DND-41 (cell line): Measurements from ENCODE around the gene RPL35.

Experiments
- EZH2 ChIP-seq: IDR thresholded peaks from 3 replicates; pipeline ENCODE4 v1.6.1; 2012; ENCODE audit warnings: borderline replicate concordance, low read depth, mild to moderate bottlenecking, moderate library complexity, low read length, inconsistent platforms; ENCODE audit not compliant: severe bottlenecking
- TF ChIP-seq, protein P1 (sequence below): IDR thresholded peaks from 2 replicates; pipeline ENCODE4 v1.5.1; 2012; ENCODE audit warnings: borderline replicate concordance, low read length, moderate library complexity, mild to moderate bottlenecking; ENCODE audit not compliant: poor library complexity, severe bottlenecking; ENCODE audit errors: extremely low read depth

DNA sequence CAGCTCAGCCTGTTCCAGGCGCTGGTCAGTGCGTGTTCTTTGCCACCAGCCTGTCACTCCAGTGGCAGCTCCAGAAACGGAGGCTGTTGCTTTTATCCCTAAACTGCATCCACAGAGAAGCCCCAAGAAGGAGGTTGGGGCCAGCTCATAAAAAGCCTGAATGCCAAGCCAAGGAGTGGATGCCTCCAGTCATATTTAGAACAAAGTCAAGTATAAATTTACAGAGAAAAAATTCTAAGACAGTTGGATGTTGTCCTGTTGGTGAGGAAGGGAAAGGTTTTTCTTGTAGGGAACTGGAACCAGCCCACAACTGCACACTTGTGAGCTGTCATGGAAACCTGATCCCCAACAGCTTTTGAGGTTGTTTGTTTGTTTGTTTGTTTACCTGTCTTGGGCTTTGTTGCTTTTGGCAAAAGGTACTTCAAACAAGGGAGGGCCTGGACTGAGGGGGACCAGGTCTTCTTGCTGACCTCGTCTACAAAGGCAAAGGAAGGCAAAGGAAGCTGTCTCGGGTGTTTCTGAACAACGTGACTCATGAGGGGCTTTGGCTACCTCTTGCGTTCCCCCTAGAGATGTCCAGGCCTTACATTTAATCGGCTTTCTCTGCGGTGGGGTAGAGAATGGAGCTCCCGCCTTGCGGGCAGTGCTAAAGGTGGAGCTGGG lies 48.1 kb downstream of the RPL35 start:
- TF ChIP-seq, protein P1, sequence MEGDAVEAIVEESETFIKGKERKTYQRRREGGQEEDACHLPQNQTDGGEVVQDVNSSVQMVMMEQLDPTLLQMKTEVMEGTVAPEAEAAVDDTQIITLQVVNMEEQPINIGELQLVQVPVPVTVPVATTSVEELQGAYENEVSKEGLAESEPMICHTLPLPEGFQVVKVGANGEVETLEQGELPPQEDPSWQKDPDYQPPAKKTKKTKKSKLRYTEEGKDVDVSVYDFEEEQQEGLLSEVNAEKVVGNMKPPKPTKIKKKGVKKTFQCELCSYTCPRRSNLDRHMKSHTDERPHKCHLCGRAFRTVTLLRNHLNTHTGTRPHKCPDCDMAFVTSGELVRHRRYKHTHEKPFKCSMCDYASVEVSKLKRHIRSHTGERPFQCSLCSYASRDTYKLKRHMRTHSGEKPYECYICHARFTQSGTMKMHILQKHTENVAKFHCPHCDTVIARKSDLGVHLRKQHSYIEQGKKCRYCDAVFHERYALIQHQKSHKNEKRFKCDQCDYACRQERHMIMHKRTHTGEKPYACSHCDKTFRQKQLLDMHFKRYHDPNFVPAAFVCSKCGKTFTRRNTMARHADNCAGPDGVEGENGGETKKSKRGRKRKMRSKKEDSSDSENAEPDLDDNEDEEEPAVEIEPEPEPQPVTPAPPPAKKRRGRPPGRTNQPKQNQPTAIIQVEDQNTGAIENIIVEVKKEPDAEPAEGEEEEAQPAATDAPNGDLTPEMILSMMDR = no peak
- no peak for TF ChIP-seq EZH2
